Measurements from ENCODE around the gene SOHLH1.
"Not testable (repeated sequence)": the region's sequence is repeated elsewhere in the genome, so short reads cannot be mapped to it uniquely, and the experiment has no call there.

The SOHLH1 gene

DNA sequence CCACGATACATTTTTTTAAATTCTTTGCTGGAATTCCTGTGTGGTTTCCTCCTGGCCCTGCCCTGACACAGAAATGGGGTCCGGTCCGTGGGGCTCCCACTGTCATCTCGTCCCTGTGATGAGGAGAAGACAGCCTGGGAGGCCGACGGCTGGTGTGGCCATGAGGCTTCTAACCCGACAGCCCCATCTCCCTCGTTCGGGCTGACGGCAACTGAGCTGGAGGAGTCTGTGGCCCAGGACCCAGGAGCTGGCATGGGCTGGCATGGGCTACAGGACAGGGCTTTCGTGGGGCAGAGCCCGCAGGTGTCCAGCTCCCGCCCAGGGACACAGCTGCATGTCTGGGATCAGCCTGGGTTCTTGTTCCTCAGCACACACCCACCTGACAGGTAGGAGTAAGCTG lies 22.4 kb downstream of the SOHLH1 start:
- FAIRE-seq: no peak

DNA sequence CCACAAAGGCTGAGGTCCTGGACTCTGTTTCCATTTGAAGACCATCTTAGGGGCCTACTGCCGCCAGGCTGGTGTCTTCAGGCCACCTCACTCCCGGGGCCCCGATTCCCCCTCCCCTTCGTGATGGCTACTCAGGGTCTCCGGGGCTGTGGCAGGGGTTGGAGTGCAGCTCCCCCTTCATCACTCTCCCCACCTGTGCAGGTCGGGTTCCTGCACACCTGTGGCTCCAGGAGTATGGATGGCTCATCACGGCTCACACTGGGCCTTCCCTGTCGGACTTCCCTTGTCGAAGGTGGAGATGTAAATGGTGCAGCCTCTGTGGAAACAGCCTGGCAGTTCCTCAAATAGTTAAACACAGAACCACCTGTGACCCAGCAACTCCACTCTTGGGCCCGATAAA lies 24.3 kb downstream of the SOHLH1 start:
- FAIRE-seq: no peak

DNA sequence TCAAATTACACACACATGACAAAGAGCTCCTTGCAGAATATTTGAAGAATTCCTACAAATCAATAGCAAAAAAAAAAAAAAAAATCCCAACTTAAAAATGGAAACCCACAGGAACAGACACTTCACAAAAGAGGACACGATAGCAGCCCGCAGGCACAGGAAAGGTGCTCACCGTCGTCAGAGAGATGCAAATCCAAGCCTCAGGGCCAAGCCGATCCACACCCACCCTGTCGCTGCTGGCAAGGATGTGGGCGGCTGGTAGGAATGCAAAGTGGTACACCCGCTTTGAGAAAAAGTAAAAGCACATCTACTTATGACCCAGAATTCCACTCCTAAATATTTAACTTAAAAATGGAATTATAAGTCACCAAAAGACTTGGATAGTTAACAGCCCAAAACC lies 25.3 kb downstream of the SOHLH1 start:
- FAIRE-seq: no peak

DNA sequence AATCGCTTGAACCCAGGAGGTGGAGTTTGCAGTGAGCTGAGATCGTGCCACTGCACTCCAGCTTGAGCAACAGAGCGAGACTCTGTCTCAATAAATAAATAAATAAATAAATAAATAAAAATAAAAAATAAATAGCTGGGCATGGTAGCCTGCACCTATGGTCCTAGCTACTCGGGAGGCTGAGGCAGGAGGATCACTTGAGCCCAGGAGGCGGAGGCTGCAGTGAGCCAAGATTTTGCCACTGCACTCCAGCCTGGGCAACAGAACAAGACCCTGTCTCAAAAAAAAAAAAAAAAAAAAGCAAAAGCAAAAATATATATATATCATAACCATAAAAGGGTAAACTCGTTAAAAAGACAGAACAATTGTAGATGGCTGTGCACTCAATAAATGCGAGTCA lies 26.5 kb downstream of the SOHLH1 start:
- FAIRE-seq: not testable (repeated sequence)

DNA sequence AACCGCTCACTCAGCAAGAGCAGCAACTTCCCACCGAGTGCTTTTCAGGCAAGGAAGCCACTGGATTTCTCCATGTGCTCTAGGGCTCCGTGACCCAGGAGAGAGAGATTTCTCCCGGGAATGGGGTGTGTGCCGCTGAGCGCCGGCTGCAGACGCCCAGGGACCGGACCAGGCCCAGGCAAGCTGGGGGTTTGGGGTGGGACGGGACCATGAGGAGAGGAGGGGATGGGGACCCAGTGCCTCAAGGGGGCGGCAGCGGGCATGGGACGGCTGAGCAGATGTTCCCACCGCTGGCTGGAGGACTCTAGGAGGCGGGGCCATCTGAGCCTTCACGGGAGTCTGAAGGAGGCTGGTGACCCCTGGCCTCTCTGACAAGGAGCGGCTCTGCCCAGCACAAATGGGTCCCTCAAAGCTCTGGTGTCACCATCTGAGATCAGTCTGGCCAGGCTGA lies 27.7 kb downstream of the SOHLH1 start:
- FAIRE-seq: no peak

DNA sequence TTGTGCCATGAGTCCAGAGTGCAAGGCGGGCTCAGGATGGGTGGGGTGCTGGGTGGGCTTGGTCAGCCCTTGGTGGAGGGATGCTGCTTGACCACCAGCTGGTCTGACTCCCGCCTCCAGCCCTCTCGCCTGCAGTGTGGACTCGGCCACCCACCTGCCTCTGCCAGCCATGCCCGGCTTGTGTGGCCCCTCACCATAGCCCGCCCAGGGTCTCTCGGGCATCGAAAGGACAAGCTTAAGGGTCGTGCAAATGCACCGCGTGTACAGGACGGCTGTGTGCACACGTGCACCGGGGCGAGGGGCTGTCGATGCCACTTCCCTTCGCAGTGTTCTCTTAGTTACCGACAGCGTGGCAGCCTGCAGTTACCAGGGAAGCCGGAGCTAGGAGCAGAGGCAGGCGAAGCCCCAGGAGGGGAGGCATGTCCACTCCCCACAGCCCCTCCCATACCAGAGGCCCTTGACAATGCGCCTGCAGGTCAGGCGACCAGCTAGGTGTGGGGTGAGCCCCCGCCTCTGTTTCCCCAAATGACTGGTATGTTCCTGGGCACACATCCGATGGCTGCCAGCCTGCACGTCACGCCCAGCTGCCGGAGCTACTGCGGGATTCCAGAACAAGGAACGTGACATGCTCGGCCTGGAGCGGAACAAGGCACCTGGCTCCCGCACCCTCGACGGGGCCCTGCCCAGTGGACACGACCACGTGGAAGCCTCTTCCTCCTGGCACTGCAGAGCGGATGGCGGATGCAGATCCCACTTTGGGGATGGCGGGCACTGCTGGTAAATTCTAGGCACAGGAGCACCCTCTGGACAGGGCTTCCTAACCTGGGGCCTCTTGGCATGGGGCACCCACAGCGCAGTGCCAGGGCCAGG lies 28.3 kb downstream of the SOHLH1 start:
- FAIRE-seq: no peak

DNA sequence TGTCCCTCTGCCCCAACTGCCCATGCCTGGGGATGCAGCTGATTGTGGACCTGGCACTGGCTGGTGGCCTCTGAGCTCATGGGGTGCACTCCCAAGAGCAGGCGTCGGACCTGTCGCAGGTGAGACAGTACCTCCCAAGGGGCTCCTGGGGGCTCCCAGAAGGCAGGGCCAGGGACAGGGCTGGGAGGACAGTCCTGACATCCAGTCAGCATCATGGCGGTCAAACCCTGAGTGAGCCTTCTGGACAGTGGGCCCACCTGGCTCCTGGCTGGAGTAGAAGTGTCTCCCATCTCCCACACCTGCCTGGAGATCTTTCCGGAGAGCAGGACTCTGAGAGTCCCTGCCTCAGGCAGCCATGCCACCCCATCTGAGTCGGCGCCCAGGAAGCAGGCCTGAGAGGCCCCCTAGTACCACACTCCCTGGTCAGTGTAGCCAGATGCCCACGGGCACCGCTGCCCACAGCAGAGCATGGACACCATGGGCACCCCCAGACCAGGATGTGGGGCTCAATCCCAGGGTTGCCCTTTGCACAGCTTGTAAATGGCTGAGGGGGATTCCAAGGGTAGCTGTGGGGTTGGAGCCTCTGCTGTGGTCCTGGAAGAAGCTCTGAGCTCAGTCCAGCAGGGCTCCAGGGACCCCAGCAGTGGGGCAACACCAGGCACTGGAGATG lies 29.5 kb downstream of the SOHLH1 start:
- FAIRE-seq: no peak

DNA sequence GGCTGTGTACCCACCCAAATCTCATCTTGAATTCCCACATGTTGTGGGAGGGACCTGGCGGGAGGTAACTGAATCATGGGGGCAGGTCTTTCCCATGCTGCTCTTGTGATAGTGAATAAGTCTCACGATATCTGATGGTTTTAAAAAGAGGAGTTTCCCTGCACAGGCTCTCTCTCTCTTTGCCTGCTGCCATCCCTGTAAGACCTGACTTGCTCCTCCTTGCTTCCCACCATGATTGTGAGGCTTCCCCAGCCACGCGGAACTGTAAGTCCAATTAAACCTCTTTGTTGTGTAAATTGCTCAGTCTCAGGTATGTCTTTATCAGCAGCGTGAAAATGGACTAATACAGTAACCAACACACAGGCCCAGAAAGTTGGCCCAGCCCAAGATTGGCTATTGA lies 30.3 kb downstream of the SOHLH1 start:
- not testable (repeated sequence) for FAIRE-seq

DNA sequence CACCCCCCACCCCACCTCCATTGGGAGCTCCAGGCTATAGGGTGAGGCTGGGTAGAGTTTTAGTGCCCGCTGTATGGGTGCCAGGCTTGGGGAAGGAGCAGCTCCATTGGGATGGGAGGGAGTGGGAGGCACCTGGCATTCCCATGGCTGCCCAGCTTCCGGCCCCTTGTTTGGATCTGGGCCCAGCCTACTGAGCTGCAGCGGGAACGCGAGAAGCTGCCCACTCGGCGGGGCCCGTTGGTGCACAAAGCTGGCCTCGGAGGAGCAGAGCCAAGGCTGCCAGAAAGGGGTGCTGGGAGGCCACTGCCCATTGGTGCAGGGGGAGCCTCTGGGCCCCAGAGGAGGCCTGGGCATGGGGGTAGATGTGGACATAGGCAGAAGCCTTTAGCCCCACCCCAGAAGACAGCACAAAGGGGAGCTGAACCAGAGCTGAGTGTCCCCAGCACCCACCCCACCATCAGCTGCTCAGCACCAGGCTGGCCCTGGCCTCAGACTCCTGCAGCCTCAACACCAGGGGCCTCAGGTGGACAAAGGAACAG lies 31.7 kb downstream of the SOHLH1 start:
- no peak for FAIRE-seq

DNA sequence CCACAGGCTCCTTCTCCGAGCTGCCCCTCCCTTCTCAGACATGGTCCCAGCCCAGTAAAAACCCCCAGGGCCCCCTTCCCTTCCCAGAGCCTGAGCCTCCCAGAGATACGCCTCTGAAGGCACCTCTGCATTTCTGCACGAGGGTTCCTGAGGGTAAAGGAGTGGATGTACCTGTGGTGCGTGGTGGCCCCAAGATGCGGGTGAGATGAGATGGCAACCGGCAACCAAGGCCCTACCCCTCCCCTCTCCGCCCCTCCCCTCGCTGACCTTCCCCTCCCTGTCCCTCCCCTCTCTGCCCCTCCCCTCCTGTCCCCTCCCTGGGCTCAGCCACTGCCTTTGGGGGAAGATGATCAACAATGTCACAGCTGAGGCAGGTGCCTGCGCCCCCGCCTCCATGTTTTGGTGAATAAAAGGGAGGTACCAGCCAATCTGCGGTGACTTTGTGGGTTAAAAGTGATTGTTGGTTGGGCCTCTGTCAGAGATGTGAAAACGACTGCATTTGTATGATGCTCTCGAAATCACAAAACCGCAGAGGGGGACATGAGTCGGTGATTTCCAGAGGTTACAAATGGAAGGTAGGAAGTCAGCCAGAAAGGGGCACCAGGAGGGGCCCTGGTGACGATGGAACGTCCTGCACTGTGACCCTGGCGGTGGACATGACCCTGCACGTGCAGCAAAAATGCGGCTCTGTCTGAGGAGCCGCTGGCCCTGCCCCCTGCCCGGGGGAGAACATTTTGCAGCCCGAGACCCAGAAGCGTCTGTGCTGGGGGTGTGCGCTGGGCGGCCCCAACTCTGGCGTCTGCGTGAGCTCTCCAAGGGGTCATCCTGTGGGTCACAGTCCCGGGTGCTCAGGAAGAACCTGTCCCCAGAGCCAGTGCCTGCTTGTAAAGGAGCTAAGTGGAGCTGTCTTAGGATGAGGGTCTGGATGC lies 32.5 kb downstream of the SOHLH1 start:
- FAIRE-seq: no peak

DNA sequence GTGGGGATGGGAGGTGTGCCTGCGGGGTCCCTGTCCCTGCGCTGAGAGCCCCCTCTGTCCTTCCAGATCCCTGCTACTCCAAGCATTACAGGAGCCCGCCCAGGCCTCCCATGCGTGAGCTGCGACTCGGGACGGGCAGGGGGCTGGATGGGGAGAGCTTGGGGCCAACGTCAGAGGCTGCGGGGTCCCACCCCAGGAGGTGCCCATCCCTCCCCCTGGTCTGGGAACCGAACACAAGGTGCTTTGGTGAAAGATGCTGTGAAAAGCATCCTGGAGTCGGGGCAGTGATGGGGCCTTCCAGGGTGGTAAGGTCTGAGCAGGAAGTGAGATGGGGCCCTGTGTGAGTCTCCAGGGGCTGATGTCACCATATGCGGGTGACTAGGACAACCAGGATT lies 33.5 kb downstream of the SOHLH1 start:
- no peak for FAIRE-seq

DNA sequence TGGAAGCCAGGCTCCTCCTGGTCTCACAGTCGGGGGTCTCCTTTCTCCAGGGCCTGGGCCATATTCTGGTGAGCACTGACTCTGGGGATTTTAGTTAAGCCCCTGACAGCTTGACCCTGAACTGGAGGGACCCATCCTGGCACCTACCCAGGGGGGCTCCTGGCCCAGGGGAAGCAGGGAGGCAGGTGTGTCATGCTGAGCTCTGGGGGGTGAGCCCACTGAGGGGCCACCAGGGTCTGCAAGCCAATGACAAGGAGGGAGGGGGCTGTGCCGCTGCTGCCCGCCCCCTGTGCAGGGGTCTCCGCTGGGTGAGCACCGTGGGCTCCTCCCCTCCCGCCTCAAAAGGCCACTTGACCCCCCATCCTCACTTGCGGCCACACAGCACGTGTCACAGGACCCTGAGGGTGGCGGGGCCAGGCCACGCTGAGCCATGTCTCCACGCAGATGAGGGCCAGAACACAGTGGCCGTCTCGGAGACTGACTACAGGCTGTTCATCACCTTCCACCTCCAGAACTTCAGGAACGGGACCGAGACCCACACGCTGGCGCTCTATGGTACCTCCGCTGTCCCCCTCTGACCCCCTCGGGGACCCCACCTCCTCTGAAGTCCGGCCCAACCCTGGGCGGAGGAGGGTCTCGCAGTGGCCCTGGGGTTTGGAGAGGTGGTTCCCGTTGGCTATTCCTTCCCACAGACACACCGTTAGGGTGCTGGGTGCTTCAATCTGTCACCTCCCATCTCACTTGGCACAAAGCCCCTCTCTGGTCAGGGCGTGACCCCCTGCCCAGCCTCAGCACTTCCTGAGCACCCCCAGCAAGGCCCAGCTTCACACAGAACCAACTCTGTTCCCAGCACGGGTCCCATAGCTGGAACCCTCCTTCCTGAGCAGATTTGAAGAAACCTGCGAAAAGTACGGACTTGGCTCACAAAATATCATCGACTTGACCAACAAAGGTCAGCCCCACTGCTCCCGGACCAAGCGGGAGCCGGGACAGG lies 34.2 kb downstream of the SOHLH1 start:
- FAIRE-seq: no peak

DNA sequence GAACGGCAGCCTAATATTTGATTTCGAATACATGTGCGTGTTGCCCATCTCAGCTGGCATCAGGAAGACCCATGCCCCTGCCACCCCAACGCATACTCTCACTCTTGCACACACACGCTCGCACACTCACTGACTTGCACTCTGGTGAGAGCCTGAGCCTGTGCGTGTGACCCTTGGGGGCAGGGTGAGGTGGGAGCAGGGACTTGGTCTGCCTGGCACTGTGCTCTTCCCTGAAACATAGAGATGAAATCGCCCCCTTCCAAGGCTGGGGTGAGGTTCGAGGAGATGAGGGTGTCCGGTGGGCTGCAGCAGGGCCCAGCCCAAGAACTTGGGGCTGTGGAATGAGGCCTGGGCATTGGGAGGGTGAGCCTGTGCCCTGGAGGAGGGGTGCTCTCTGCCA lies 35.0 kb downstream of the SOHLH1 start:
- FAIRE-seq: no peak

DNA sequence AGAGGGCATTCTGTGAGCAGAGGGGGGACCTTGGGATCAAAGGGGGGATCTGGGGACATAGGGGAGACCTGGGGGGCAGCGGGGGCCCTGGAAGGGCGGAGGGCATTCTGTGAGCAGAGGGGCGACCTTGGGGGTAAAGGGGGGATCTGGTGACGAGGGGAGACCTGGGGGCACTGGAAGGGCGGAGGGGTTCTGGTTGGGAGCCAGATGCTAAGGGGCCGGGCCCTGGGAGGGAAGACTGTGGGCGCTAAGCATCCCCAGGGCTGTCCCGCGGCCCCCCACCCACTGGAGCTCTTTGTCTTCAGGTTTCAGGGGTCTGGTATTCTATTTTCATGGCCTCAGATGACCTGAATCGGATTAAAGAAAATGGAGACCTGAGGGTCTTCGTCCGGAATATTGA lies 35.4 kb downstream of the SOHLH1 start:
- no peak for FAIRE-seq

DNA sequence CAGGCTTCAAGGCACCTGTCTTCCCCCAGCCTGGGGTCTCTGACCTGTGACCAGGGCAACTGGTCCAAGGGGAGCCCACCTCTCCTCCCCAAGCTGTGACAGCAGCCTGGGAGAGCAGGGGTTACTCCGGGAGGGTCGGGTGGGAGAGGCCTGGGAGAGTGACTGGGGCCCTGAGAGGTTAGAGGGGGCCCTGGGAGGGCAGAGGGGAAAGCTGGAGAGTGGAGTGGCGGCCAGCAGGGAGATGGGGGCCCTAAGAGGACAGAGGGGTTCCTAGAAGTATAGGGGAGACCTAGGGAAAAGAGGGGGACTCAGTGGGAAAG lies 35.9 kb downstream of the SOHLH1 start:
- no peak for FAIRE-seq

DNA sequence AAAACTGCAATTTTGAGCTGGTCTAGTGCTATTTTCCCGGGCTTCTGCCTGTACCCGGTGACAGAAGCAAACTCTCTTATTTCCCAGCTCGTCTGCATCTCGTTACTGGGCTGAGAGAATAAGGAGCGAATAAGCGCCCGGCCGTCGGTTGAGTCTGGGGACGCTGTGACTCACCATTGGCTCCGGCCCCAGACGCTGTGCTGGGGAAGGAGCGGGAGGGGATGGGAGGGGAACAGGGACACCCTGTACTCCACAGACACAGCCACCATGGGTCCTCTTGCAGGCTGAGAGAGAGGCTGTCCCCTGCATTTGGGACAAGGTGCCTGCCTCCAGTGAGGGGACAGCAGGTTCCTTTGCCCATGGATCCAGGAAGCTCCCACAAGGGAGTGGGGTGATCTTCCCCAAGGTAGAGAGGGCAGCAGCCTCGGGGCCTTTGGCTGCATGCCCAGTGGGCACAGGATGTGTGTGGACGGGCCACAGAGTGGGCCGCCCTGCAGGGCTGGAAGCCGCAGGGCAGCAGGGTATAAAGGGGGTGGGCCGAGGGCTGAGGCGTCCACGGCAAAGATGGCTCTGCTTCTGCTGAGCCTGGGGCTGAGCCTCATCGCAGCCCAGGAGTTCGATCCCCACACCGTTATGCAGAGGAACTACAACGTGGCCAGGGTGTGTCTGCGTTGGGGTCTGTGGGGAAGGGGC lies 36.4 kb downstream of the SOHLH1 start, which contains the start of gene LCN9:
TSS of gene LCN9 (plus strand) at position 552 of the 693 bp plus-strand sequence. CDS start at position 565, 13 bp downstream.
- FAIRE-seq: no peak

DNA sequence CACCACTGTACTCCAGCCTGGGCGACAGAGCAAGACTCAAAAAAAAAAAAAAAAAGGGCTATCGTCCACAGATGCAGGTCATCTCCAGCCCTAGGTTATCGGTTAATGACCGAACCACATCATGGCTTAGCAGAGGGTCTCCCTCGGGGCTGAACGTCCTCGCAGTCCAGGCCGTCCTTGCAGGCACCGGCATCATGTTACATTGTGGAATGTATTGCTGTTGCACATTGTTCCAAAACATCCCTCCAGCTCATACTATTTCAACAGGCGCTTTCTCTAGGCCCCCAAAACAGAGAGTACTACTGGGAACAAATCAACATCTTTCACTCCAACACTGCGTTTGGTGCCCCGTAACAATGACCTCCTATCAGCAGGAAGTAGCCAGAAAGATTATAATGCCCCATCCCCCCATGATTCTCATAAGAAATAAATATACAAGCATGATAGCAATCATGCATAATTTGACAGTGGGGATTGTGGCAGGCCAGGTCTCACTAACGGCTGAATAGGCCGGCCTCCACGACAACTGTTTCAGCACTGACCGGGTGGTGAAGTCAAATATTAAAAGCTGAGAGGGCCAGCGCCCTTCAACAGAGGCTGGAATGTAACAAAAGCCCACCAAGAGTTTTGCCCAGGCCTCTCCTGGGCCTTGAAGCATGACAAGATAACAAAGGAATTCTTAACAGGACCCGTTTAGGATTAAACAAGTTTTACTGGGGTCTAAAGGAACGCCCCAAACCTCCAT lies 37.3 kb downstream of the SOHLH1 start:
- FAIRE-seq: no peak

DNA sequence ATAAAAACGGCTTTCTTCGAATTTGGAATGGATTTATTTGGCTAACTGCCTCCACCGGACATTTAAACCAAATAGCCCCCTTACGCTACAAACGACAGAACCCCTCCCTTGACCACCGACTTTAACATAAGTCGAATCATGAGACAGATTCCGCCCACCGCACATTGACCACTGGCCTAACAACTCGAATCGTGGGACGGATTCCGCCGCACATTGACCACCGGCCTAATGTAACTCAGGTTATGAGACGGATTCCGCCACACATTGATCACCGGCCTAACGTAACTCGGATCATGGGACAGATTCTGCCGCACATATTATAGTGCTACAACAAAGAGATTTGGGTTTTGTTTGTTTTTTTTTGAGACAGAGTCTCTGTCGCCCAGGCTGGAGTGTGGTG lies 38.9 kb downstream of the SOHLH1 start:
- no peak for FAIRE-seq

DNA sequence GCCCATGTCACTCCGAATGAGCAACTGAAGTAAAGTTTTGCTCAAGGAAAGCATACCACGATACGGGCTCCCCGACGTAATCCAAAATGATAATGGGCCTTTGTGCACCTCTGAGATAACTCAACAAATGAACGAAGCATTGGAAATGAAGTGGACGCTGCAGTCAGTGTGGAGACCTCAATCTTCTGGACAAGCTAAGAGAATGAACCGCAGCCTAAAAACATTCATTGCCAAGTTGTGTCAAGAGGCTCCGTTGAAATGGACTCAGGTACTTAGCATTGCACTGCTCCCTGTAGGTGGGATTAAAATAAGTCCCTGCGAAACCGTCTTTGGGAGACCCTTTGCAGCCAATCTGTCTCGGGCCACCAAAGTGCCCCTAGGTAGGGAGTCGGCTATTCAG lies 40.0 kb downstream of the SOHLH1 start:
- FAIRE-seq: no peak

DNA sequence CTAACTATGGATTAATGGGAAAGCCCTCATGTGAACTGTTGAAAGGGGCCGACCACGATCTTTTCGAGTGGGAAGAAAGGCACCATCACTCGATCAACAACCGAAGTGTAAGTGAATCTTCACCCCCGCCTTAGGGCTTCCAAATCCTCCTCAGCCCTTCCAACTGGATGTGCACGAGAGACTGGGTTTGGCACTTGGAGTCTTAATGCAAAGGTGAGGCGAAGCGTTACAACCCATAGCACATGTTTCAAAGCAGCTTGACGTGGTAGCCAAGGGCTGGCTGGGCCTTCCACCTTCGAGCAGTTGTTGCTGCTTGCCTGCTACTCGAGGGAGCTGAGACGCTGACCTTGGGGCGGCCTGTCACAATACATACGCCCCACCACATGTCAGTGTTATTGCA lies 41.9 kb downstream of the SOHLH1 start:
- no peak for FAIRE-seq

All from TTC549 (cell line).